Nephron progenitor cell (in vitro differentiated cells): ENCODE data around the gene PLXNC1.

ENCODE experiments used
- DNase-seq: peaks from one replicate; pipeline ENCODE4 v3.0.0; 2021
- H3K27ac Mint-ChIP-seq: 2 replicates; pipeline ENCODE4 v1.8.0; 2021; ENCODE audit warnings: mild to moderate bottlenecking, moderate library complexity, mixed read lengths
- H3K27me3 Mint-ChIP-seq: 2 replicates; pipeline ENCODE4 v1.8.0; 2021; ENCODE audit warnings: mild to moderate bottlenecking, low read depth, mixed read lengths; ENCODE audit not compliant: poor library complexity
- H3K36me3 Mint-ChIP-seq: 2 replicates; pipeline ENCODE4 v1.8.0; 2021; ENCODE audit warnings: low read depth, mixed read lengths
- H3K4me1 Mint-ChIP-seq: 2 replicates; pipeline ENCODE4 v1.8.0; 2021; ENCODE audit warnings: mixed read lengths
- H3K4me3 Mint-ChIP-seq: 2 replicates; pipeline ENCODE4 v1.8.0; 2021; ENCODE audit warnings: mild to moderate bottlenecking, moderate library complexity, mixed read lengths
- H3K9me3 Mint-ChIP-seq: 2 replicates; pipeline ENCODE4 v1.8.0; 2021; ENCODE audit warnings: mild to moderate bottlenecking, moderate library complexity, mixed read lengths
- TF ChIP-seq, protein P1 (sequence below): fragments of 200-600 bp; sonication (generic); IDR thresholded peaks from 2 replicates; pipeline ENCODE4 v1.5.0; 2021; ENCODE audit warnings: antibody characterized with exemption

The PLXNC1 gene

GRCh38 chr12:94255428-94255827 is 107.1 kb downstream of the PLXNC1 start:
- Mint-ChIP-seq H3K27me3 (peaks cover 3% of the 10 kb centered on the region), H3K36me3 (no peaks in the 10 kb centered on the region), H3K9me3 (peaks cover under 1% of the 10 kb centered on the region), H3K4me1 (no peaks in the 10 kb centered on the region), H3K27ac (no peak overlapping the region), H3K4me3 (no peak overlapping the region)
- no peak for DNase-seq
- TF ChIP-seq, protein P1, sequence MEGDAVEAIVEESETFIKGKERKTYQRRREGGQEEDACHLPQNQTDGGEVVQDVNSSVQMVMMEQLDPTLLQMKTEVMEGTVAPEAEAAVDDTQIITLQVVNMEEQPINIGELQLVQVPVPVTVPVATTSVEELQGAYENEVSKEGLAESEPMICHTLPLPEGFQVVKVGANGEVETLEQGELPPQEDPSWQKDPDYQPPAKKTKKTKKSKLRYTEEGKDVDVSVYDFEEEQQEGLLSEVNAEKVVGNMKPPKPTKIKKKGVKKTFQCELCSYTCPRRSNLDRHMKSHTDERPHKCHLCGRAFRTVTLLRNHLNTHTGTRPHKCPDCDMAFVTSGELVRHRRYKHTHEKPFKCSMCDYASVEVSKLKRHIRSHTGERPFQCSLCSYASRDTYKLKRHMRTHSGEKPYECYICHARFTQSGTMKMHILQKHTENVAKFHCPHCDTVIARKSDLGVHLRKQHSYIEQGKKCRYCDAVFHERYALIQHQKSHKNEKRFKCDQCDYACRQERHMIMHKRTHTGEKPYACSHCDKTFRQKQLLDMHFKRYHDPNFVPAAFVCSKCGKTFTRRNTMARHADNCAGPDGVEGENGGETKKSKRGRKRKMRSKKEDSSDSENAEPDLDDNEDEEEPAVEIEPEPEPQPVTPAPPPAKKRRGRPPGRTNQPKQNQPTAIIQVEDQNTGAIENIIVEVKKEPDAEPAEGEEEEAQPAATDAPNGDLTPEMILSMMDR: no peak

DNA sequence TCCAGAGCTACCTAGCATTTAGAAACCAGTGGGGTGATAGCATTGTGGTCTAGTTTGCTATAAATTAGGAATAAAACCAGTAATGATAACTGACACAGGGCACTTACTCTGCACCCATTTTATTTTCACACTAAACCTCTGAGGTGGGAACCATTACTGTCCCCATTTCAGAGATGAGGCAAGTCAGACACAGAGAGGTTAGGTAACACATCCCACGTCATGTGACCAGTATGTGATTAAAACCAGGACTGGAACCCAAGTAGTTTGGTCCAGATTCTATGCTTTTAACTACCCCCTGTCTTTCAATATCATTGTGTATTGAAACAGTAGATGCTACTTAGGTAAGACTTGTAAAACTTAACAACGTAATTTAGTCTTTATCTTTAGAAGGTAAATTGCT is 110.2 kb downstream of the PLXNC1 start:
- Mint-ChIP-seq H3K27ac (no peak overlapping the region), H3K4me1 (peaks cover 18% of the 10 kb centered on the region), H3K9me3 (peaks cover 3% of the 10 kb centered on the region), H3K4me3 (no peak overlapping the region), H3K36me3 (no peaks in the 10 kb centered on the region), H3K27me3 (peaks cover 3% of the 10 kb centered on the region)
- TF ChIP-seq, protein P1: no peak
- no peak for DNase-seq

- TF ChIP-seq, protein P1: no peak
- no peak overlapping the region for H3K27ac Mint-ChIP-seq
Observed at GRCh38 chr12:94260017-94260416, 111.6 kb downstream of the PLXNC1 start.

GRCh38 chr12:94260717-94261116 is 112.3 kb downstream of the PLXNC1 start:
- Mint-ChIP-seq H3K4me1 (peaks cover 37% of the 10 kb centered on the region), H3K27ac (no peak overlapping the region), H3K36me3 (no peaks in the 10 kb centered on the region), H3K9me3 (peaks cover 3% of the 10 kb centered on the region), H3K4me3 (no peak overlapping the region), H3K27me3 (peaks cover 4% of the 10 kb centered on the region)
- TF ChIP-seq, protein P1: no peak
- no peak for DNase-seq

More at GRCh38 chr12:94260017-94260416, 111.6 kb downstream of the PLXNC1 start:
- no peaks in the 10 kb centered on the region for H3K36me3 Mint-ChIP-seq
- peaks cover 3% of the 10 kb centered on the region for H3K9me3 Mint-ChIP-seq
- H3K27me3 Mint-ChIP-seq: peaks cover 3% of the 10 kb centered on the region
- H3K4me3 Mint-ChIP-seq: no peak overlapping the region
- peaks cover 30% of the 10 kb centered on the region for H3K4me1 Mint-ChIP-seq
- no peak for DNase-seq

DNA sequence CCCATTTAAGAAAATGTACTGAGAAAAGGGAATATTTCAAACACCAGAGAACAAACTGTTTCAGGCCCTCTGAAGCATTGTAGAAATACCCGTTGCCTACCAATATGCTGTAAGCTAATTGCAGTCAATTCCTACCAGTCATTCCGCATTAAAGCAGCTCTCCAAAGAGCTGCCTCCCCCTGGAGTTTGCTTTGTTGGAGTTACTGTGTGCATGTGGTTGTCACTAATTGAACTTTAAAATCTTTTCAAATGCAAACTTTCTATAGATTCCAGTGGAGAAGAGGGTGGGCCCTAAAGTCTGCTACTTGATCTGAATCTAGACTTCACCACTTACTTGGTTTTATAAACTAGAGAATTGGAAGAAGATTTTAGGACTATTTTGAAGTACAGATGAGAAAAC is 112.7 kb downstream of the PLXNC1 start:
- no peak overlapping the region for H3K27ac Mint-ChIP-seq
- TF ChIP-seq, protein P1: no peak
- H3K27me3 Mint-ChIP-seq: peaks cover 8% of the 10 kb centered on the region
- H3K4me1 Mint-ChIP-seq: peaks cover 41% of the 10 kb centered on the region
- no peak overlapping the region for H3K4me3 Mint-ChIP-seq
- DNase-seq: no peak
- H3K9me3 Mint-ChIP-seq: peaks cover 3% of the 10 kb centered on the region
- no peaks in the 10 kb centered on the region for H3K36me3 Mint-ChIP-seq

GRCh38 chr12:94261786-94262185 is 113.4 kb downstream of the PLXNC1 start:
- Mint-ChIP-seq H3K27me3 (peaks cover 8% of the 10 kb centered on the region), H3K4me1 (peaks cover 43% of the 10 kb centered on the region), H3K36me3 (no peaks in the 10 kb centered on the region), H3K9me3 (peaks cover 3% of the 10 kb centered on the region), H3K27ac (no peak overlapping the region), H3K4me3 (no peak overlapping the region)
- TF ChIP-seq, protein P1: no peak
- DNase-seq: no peak
